ENCODE results near the gene MMD. TPM values are rescaled to one million over a fixed set of nuclear protein-coding genes. Genes with fewer than 3 reads are reported as not detected.

MMD gene
- total RNA-seq, 3 donors from 2014 or later (not counting 1 experiment from before 2014, with no cell fraction given): 18.7 to 33.5 (median 27.9) TPM

GRCh38 chr17:55381017-55381770 is 40.4 kb downstream of the MMD start:
- intact Hi-C loops (cut with micrococcal nuclease): no loop called here
- TF ChIP-seq CTCF (IDR thresholded peaks at IDR 0.05): no peak
- Mint-ChIP-seq H3K4me3 (no peak overlapping the region), H3K9me3 (no peaks in the 10 kb centered on the region), H3K27me3 (ENCODE audit: low read depth in 2 of 2) (peaks cover 0 to 11% of the 10 kb centered on the region in 2 donors), H3K27ac (no peak overlapping the region), H3K36me3 (no peaks in the 10 kb centered on the region), H3K4me1 (no peaks in the 10 kb centered on the region)
- DNase-seq (no peak), ATAC-seq (no peak)
- H3K27me3 ChIP-seq (ENCODE audit: control insufficient read depth, insufficient read depth, low read length): no peaks in the 10 kb centered on the region
- no peaks in the 10 kb centered on the region for H3K4me1 ChIP-seq (ENCODE audit: control insufficient read depth, insufficient read depth, low read length)
- 96% methylated on average over 8 of the region's 8 CpGs for WGBS (ENCODE audit: insufficient coverage)
- no peak overlapping the region for H3K4me3 ChIP-seq (ENCODE audit: low read length)
- no peaks in the 10 kb centered on the region for H3K36me3 ChIP-seq (ENCODE audit: control insufficient read depth, insufficient read depth, low read length)
- H3K9me3 ChIP-seq (ENCODE audit: control insufficient read depth, insufficient read depth, low read length): no peaks in the 10 kb centered on the region
- no peak overlapping the region for H3K27ac ChIP-seq (ENCODE audit: low read length)

- WGBS (ENCODE audit: insufficient coverage): 91% methylated on average over 6 of the region's 6 CpGs
- H3K4me3 Mint-ChIP-seq: no peak overlapping the region
Observed at GRCh38 chr17:55377671-55378275, 43.9 kb downstream of the MMD start.

GRCh38 chr17:55368706-55369105 is 52.9 kb downstream of the MMD start:
- TF ChIP-seq CTCF (IDR thresholded peaks at IDR 0.05): no peak
- Mint-ChIP-seq H3K36me3 (no peaks in the 10 kb centered on the region), H3K9me3 (peaks cover 0 to 3% of the 10 kb centered on the region in 2 donors), H3K27me3 (ENCODE audit: low read depth in 2 of 2) (peaks cover 3 to 10% of the 10 kb centered on the region in 2 donors), H3K4me3 (no peak overlapping the region), H3K4me1 (peaks cover 4 to 13% of the 10 kb centered on the region in 2 donors), H3K27ac (no peak overlapping the region)
- intact Hi-C loops (cut with micrococcal nuclease): no loop called here
- Histone ChIP-seq H3K27ac (ENCODE audit: low read length) (no peak overlapping the region), H3K4me1 (ENCODE audit: control insufficient read depth, insufficient read depth, low read length) (peaks cover 5% of the 10 kb centered on the region), H3K4me3 (ENCODE audit: low read length) (no peak overlapping the region), H3K36me3 (ENCODE audit: control insufficient read depth, insufficient read depth, low read length) (no peaks in the 10 kb centered on the region), H3K9me3 (ENCODE audit: control insufficient read depth, insufficient read depth, low read length) (peaks cover 3% of the 10 kb centered on the region), H3K27me3 (ENCODE audit: control insufficient read depth, insufficient read depth, low read length) (no peaks in the 10 kb centered on the region)
- WGBS (ENCODE audit: insufficient coverage): 15% methylated on average over 3 of the region's 3 CpGs
- ATAC-seq (peak in 1 of 3 donors; percentile 29), DNase-seq (no peak)

More at GRCh38 chr17:55377671-55378275, 43.9 kb downstream of the MMD start:
- Histone ChIP-seq H3K4me1 (ENCODE audit: control insufficient read depth, insufficient read depth, low read length) (no peaks in the 10 kb centered on the region), H3K36me3 (ENCODE audit: control insufficient read depth, insufficient read depth, low read length) (no peaks in the 10 kb centered on the region), H3K27me3 (ENCODE audit: control insufficient read depth, insufficient read depth, low read length) (no peaks in the 10 kb centered on the region), H3K4me3 (ENCODE audit: low read length) (no peak overlapping the region), H3K9me3 (ENCODE audit: control insufficient read depth, insufficient read depth, low read length) (no peaks in the 10 kb centered on the region), H3K27ac (ENCODE audit: low read length) (no peak overlapping the region)
- Mint-ChIP-seq H3K4me1 (no peaks in the 10 kb centered on the region), H3K27ac (no peak overlapping the region), H3K9me3 (peaks cover 0 to 2% of the 10 kb centered on the region in 2 donors), H3K36me3 (no peaks in the 10 kb centered on the region), H3K27me3 (ENCODE audit: low read depth in 2 of 2) (peaks cover 0 to 11% of the 10 kb centered on the region in 2 donors)
- DNase-seq (no peak), ATAC-seq (no peak)
- TF ChIP-seq CTCF (IDR thresholded peaks at IDR 0.05): no peak
- intact Hi-C loops (cut with micrococcal nuclease): no loop called here

Data from natural killer cell (primary cell).